Mononuclear cell (primary cell): ENCODE measurements around the gene CERS5. TPM values are rescaled to one million over a fixed set of nuclear protein-coding genes. Genes with fewer than 3 reads are reported as not detected.

Experiments used
- H3K27me3 ChIP-seq: 2 replicates; pipeline ENCODE4 v1.6.0; 2011; ENCODE audit warnings: low read length, control low read depth; ENCODE audit not compliant: insufficient read depth
- H3K4me1 ChIP-seq: 2 replicates; pipeline ENCODE4 v1.5.1; 2011; ENCODE audit warnings: mild to moderate bottlenecking, low read length, control low read depth; ENCODE audit not compliant: insufficient read depth
- H3K4me3 ChIP-seq: 2 replicates; pipeline ENCODE4 v1.5.1; 2011; ENCODE audit warnings: mild to moderate bottlenecking, low read length, moderate library complexity
- H3K9me3 ChIP-seq: 2 replicates; pipeline ENCODE4 v1.5.1; 2011; ENCODE audit warnings: low read depth, mild to moderate bottlenecking, control low read depth, low read length
- total RNA-seq: library from RNA; depleted of rRNA; stranded (reverse); fragments of >200 nt; gene quantifications from one replicate; pipeline ENCODE4 v1.2.3, GENCODE V29; 2012

Gene CERS5
- total RNA-seq, 1 donor: 30.3 TPM

DNA sequence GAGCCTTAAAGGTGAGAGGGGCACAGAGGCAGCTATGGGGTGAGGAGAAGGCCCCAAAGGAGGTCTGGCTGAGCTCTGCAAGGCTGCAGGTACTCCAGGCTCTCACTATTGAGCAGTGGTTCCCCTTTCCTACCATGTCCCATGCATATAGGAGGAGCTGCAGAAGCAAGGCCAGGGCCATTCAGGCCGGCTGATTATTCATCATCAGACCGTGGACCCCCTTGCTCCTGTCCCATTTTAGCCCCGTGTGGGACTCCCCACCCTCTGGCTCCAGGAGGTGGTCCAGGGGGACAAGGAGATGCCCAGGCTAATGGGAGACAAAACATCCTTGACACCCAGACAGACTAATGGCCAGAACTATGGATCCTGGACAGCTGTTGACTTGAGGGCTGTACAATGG is 60.3 kb downstream of the CERS5 start:
- H3K4me3 ChIP-seq: no peak overlapping the region
- peaks cover 17% of the 10 kb centered on the region for H3K4me1 ChIP-seq
- no peaks in the 10 kb centered on the region for H3K27me3 ChIP-seq
- H3K9me3 ChIP-seq: no peaks in the 10 kb centered on the region

DNA sequence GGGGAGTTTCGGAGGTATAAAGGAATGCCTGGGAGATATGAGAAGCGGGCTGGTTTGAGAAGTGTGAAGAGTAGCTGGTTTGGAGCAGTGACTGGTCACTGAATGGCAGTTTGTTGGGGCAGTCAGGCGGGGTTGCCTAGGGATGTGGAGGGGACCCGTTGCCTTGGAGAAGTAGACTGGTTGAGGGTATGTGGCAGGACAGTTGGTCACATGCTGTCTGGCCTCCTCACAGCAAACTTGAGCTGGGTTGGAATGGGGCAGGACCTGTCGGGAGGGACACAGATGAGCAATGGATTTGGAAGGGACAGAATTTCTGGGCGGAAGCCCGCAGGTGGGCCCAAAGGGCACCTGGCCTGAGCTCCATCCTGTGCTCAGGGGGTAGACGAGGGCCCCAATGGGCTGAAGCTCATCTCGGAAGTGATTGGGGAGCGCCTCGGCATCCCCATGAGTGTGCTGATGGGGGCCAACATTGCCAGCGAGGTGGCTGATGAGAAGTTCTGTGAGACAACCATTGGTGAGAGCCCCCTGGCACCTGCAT is 61.2 kb downstream of the CERS5 start:
- Histone ChIP-seq H3K4me3 (no peak overlapping the region), H3K9me3 (no peaks in the 10 kb centered on the region), H3K27me3 (no peaks in the 10 kb centered on the region), H3K4me1 (peaks cover 14% of the 10 kb centered on the region)

DNA sequence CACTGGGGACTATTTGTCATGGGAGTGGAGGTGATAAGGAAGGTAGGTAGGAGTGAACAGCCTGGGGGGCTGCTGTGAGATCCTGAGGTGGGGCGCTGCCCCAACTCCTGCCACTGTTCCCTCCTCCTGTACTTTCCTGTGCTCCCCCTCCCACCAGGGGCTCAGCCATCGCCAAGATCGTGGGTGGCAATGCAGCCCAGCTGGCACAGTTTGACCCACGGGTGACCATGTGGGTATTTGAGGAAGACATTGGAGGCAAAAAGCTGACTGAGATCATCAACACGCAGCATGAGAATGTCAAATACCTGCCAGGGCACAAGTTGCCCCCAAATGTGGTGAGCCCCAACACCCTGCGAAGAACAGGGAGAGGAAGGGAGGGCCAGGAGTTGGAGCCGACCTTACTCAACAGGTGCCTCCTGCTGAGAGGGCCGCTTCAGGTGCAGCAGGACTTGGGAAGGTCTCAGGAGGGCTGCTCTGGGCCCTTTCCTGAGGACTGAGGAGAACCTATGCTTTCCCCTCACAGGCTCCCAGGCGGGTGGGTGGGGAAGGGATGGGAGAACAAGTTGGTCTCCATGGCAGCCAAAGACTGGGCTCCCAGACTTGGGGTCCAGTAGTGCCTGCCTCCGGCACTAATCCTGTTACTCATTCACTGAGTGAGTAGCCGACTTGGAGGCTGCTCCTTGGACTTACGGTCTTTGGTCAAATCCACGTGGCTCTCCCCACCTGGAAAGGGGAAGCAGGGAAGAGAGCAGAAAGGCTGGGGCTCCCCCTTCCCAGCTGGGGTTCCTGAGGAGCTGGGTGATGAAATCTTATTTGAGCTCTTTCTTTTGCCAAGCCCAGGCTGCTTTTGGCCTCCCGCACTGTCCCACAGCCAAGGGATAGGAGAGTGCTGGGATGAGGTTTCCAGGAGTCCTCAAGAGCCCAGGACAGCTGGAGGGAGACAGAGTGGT is 62.5 kb downstream of the CERS5 start:
- no peaks in the 10 kb centered on the region for H3K27me3 ChIP-seq
- H3K4me3 ChIP-seq: no peak overlapping the region
- peaks cover 2% of the 10 kb centered on the region for H3K4me1 ChIP-seq
- H3K9me3 ChIP-seq: no peaks in the 10 kb centered on the region

DNA sequence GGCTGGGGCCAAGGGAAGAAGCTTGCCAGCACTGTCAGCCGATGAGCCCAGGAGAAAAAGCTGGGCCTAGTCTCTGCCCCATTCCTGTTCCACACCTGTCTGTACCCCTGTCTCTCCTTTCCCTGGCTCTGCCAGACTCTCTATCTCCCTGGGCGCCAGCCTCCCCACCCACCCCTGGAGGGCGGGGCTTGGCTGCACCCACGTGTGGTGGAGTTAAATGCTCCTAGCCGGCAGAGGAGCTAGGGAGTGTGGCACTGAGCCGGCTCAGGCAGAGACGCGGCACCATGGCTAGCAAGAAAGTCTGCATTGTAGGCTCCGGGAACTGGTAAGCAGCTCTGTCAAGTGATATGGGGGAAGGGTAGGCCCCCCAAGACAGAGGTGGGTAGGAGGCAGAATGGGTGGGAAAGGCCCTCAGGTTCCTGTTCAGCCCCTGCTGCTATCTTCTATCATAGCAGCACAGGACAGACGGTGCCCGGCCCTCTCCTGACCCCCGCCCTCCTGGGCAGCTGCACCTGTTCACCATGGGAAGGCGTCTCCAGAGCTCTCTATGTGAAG is 63.3 kb downstream of the CERS5 start, which contains the start of gene GPD1:
TSS of gene GPD1 (plus strand) at position 242 of the 555 bp plus-strand sequence. CDS start at position 285, 43 bp downstream.
- Histone ChIP-seq H3K4me3 (no peak within 1 kb of the TSS), H3K4me1 (no peaks in the 10 kb centered on the region), H3K9me3 (no peaks in the 10 kb centered on the region), H3K27me3 (no peaks in the 10 kb centered on the region)

DNA sequence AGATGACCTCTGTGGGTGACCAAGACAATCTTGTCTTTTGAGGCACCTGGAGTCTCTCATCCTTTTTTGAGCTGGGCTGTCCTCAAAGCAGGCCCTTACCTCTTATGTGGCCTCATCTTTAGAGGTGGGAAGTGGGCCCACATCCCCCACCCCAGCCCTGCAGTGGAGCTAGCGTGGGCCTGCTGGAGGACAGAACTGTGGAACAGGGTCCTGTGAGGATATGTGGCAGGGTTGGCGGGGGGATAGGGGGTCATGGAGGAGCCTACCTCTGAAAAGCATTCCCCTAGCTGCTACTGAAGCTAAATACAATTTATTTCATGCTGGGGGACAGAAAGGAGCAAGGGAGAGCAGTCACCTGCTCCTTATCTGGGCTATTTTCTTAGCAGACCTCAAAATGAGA is 63.8 kb downstream of the CERS5 start:
- H3K4me3 ChIP-seq: no peak overlapping the region
- H3K4me1 ChIP-seq: no peaks in the 10 kb centered on the region
- H3K27me3 ChIP-seq: no peaks in the 10 kb centered on the region
- no peaks in the 10 kb centered on the region for H3K9me3 ChIP-seq

DNA sequence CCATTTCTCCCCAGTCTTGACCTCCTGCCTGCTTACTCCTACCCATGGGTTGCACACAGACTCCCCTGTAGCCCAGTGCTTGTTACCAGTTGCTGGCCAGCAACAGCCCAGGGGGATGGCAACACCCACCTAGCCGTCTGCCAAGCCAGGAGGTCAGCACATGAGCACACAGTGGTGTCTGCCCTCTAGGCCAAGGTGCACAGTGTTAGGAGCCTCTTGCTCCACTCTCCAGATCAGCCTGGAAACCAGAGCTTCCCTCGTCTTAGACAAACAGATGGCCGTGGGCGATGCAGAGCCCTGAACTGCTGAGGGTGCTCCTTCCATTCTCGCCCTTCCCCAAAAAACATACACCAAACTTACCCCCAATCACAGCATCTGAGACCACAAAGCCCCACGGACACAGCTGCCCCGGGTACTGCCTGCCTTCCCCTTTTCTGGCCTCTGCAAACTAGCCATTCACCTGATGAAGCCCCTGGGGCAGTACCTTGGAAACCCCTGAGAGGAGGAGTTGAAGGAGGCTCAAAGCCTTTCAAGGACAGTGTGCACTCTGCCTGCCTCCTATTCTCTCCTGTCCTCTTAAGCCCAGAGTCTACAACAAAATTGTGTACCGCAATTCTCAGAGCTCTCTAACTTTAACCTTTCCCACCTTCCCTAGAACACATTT is 64.4 kb downstream of the CERS5 start:
- Histone ChIP-seq H3K9me3 (no peaks in the 10 kb centered on the region), H3K4me1 (no peaks in the 10 kb centered on the region), H3K27me3 (no peaks in the 10 kb centered on the region), H3K4me3 (no peak overlapping the region)

DNA sequence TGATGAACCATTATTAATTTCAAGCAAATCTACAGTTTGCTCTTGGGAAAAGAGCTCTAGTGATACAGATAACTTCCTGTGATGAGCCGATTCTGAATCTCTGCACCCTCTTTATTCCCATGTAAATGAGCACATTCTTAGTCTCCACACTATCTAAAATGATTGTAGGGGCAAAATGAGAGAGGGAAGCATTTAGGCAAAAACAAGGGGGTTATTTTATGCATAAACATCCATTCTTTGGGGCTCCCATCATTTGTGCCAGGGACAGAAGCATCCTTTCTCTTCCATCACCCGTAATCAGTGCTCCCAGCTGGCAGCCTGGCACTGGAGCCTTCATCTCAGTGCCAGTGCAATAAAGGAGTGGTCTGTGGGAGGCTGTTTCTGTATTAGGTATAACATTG is 65.0 kb downstream of the CERS5 start:
- H3K27me3 ChIP-seq: no peaks in the 10 kb centered on the region
- no peaks in the 10 kb centered on the region for H3K4me1 ChIP-seq
- no peak overlapping the region for H3K4me3 ChIP-seq
- H3K9me3 ChIP-seq: no peaks in the 10 kb centered on the region

DNA sequence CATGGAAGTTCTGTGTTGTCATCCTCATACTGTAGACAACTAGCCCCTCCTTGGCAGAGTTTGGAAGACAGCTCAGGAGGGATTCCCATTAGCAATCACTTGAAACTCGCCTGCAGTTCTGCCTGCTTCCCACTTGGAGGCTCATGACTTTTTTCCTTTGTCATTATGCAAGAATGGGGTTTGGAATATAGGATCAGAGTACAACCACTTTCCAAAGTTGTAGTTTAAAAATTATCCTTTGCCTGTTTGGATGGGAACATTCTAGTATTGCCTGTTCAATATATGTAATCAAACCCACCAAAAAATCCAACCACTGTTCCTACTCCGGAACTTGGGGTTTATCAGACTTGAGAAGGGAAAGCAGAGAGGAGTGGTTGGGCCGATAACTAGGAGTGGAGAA is 65.5 kb downstream of the CERS5 start:
- no peaks in the 10 kb centered on the region for H3K4me1 ChIP-seq
- no peaks in the 10 kb centered on the region for H3K27me3 ChIP-seq
- H3K4me3 ChIP-seq: no peak overlapping the region
- H3K9me3 ChIP-seq: no peaks in the 10 kb centered on the region

DNA sequence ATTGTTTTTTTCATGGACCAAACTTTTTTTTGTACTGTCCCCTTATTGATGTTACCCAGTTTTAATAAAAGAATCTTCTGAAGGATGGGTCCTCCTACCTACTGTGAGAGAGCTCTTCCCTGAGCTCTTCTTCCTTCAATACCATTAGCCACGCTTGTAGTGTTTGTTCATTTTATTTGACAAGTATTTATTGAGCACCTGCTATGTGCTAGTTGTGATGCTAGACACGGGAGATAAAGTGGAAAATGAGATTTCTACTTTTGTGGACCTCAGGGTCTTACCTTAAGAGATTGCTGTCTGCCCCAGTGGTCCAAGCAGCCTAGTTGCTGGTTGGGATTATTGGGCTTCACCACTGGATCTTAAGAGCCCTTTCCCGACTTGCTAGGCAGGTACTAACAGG is 66.6 kb downstream of the CERS5 start:
- Histone ChIP-seq H3K9me3 (no peaks in the 10 kb centered on the region), H3K4me3 (no peak overlapping the region), H3K27me3 (no peaks in the 10 kb centered on the region), H3K4me1 (no peaks in the 10 kb centered on the region)

DNA sequence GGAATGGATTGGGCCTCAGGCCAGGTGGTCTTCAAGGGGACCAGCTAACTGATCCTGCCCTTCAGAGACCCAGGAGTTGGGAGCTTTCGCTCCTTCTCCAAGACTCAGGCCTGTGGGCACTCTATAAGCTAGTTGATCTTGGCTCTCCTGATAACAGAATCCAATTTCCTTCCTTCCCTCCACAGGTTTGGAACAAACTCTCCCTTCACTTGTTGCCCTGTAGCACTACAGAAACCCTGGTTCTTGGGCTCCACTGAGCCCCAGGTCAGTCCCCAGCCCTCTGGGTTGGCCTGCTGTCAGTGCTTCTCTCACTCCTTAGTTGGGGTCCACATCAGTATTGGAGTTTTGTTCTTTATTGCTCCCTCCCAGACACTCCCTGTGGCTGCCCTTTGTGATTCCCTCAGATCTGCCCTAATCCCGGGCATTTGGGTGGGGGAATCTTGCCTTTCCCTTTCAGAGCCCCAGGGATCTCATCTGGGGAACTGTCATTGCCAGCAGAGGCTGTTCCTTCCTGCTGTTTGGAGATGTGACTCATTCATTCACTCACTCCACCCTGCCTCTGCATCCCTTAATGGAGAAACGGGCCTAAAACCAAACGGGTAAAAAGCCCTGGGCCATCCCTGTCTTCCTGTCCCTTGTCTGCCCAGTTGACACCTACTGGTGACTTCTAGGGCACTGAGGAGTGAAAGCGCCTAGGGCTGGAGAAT is 67.7 kb downstream of the CERS5 start:
- Histone ChIP-seq H3K4me3 (no peak overlapping the region), H3K27me3 (no peaks in the 10 kb centered on the region), H3K4me1 (no peaks in the 10 kb centered on the region), H3K9me3 (no peaks in the 10 kb centered on the region)

DNA sequence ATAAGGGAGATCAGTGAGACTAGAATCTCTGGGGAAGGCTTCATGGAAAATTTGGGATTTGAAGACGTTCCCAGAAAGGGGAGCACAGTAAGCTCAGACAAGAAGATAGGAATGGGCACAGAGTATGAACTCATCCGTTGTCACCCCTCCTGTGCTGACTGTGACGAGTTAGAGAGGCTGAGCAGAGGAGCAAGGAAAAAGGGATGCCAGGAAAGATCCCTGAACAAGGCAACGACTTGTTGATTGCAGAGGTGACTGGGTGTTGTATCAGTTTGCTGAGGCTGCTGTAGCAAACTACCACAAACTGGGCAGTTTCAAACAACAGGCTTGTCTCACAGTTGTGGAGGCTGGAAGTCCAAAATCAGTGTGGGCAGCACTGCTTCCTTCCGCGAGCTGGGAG is 69.2 kb downstream of the CERS5 start:
- no peaks in the 10 kb centered on the region for H3K27me3 ChIP-seq
- H3K9me3 ChIP-seq: no peaks in the 10 kb centered on the region
- H3K4me3 ChIP-seq: no peak overlapping the region
- H3K4me1 ChIP-seq: no peaks in the 10 kb centered on the region

DNA sequence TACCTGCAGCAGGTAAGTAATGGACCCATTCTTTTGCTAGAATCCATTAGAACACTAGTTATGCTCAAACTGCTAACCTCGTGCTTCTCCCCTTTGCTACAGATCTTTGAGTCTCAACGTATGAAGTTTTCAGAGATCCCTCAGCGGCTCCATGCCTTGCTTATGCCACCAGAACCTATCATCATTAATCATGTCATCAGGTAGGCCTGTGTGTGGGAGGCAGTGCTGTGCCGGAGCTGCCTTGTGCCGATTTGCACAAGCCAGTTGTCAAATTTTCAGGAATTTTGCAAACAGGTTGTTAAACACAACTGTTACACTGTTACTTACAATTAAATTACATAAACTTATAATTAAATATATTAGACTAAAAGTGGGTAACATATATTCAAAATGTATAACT is 76.8 kb downstream of the CERS5 start:
- Histone ChIP-seq H3K27me3 (no peaks in the 10 kb centered on the region), H3K4me3 (no peak overlapping the region), H3K4me1 (peaks cover 6% of the 10 kb centered on the region), H3K9me3 (no peaks in the 10 kb centered on the region)

DNA sequence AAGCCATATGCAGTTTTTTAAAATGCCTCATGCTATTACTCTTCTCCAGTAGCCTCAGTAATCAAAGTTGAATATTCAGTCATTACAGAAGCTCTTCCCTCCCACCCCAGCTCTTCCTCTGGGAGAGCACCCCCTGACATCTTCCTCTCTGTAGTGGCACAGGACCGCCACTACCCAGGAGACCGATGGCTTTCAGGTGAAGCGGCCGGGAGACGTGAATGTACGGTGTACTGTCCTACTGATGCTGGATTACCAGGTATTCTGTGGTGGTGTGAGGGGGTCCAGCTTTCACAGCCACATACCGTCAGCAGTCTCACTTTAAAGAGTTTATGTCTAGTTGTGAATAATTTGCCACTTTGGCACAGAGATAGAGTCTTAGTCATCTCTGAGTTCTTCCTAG is 77.4 kb downstream of the CERS5 start:
- Histone ChIP-seq H3K4me1 (peaks cover 7% of the 10 kb centered on the region), H3K27me3 (no peaks in the 10 kb centered on the region), H3K9me3 (no peaks in the 10 kb centered on the region), H3K4me3 (no peak overlapping the region)

DNA sequence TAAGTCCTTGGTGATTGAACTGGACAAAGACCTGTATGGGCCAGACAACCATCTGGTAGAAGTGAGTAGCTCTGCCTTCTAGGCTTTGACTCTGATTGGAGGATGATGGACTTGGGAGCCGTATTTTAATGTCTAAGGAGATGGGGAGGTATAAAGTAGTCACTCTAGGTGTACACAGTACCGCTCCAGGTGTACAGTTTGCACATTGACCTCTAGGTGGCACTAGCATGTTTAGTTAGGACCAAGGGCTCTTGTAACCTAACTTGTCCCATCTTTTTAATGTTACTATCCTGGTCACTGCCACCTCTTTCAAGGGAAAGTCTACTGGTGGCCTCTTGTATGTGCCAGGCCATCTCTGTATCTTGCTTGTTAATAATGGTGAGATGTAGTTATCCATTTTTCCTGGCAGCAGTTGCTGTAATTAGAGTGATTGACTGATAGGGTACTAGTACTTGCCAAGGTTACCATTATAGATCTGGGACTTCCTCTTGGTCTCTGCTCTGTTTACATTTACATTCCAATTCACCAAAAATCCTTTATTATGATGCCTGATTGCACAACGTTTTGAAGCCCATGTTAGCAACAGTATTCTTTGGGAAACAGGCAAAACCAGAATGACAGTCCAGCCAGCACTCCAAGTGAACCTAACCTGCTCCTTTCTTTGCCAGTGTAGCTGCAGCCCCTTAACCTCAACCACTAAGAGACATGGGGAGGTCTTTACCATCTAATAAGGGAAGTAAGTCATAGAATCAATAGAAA is 78.4 kb downstream of the CERS5 start:
- no peaks in the 10 kb centered on the region for H3K27me3 ChIP-seq
- H3K9me3 ChIP-seq: no peaks in the 10 kb centered on the region
- H3K4me1 ChIP-seq: peaks cover 13% of the 10 kb centered on the region
- H3K4me3 ChIP-seq: no peak overlapping the region
